A549 (cell line): ENCODE results near the gene FGF19.

Experiments used
- CTCF ChIP-seq: fragments of >200 bp; sonication (Bioruptor Twin); formaldehyde crosslinking; IDR thresholded peaks from 3 replicates; pipeline ENCODE4 v1.5.1; 2016
- FOXS1 ChIP-seq: fragments of 250-450 bp; sonication (Bioruptor Pico); IDR thresholded peaks from 2 replicates; pipeline ENCODE4 v1.5.0; 2020; ENCODE audit warnings: mild to moderate bottlenecking, moderate library complexity
- JUNB ChIP-seq: fragments of >200 bp; sonication (Bioruptor Twin); formaldehyde crosslinking; IDR thresholded peaks from 2 replicates; pipeline ENCODE4 v1.6.1; 2016
- NPAS2 ChIP-seq: fragments of 250-450 bp; sonication (Bioruptor Pico); IDR thresholded peaks from 2 replicates; pipeline ENCODE4 v1.8.0; 2022; ENCODE audit warnings: mild to moderate bottlenecking, moderate library complexity, borderline replicate concordance
- POLR2AphosphoS2 ChIP-seq: conservative IDR thresholded peaks from 2 replicates; pipeline ENCODE4 v1.6.1; 2012; ENCODE audit warnings: low read length, improper control_type of control experiment, inconsistent platforms
- RCOR1 ChIP-seq: fragments of 150-350 bp; IDR thresholded peaks from 2 replicates; pipeline ENCODE4 v1.6.1; 2014; ENCODE audit warnings: antibody characterized with exemption, low read length, low read depth
- REST ChIP-seq: fragments of 200-600 bp; sonication (generic); IDR thresholded peaks from 2 replicates; pipeline ENCODE4 v1.6.1; 2016; ENCODE audit warnings: antibody characterized with exemption, mild to moderate bottlenecking, moderate library complexity
- USF2 ChIP-seq: fragments of 450-650 bp; IDR thresholded peaks from 2 replicates; pipeline ENCODE4 v1.6.1; 2014; ENCODE audit warnings: antibody characterized with exemption

- TF ChIP-seq CTCF (no peak), FOXS1 (CRISPR knock-in tag) (no peak), REST (no peak), POLR2AphosphoS2 (no peak), RCOR1 (no peak), JUNB (no peak), USF2 (no peak), NPAS2 (no peak)
Measured at GRCh38 chr11:69651834-69652620, 51.8 kb downstream of the FGF19 start.
